Cardiac septum (tissue), 1 donor: ENCODE results near the gene HSD11B1L. TPM values are rescaled to one million over a fixed set of nuclear protein-coding genes. Genes with fewer than 3 reads are reported as not detected.

ENCODE experiments used
- DNase-seq: peaks from one replicate; pipeline ENCODE4 v3.0.0-alpha.2; 2020; ENCODE audit warnings: low spot score
- intact Hi-C: fragments of 100-400 bp; cut with DNase I; formaldehyde crosslinking; loops from one replicate; pipeline ENCODE4 v1.14.0; 2022
- total RNA-seq: library from RNA; stranded (reverse); fragmentation: NEBNext Ultra II Directional; extraction: Animal tissue kit (Norgen Biotek cat#: 25700); gene quantifications from one replicate; pipeline ENCODE4 v1.2.1, GENCODE V29; 2021
- donor health status: DM: no; HTN: no; CAD: no.

Gene HSD11B1L
- total RNA-seq, 1 donor from 2014 or later = 4.3 TPM

- no peak for DNase-seq
- intact Hi-C loops = no loop called here
Observed at GRCh38 chr19:5665781-5666513, 14.9 kb upstream of the HSD11B1L start.

DNA sequence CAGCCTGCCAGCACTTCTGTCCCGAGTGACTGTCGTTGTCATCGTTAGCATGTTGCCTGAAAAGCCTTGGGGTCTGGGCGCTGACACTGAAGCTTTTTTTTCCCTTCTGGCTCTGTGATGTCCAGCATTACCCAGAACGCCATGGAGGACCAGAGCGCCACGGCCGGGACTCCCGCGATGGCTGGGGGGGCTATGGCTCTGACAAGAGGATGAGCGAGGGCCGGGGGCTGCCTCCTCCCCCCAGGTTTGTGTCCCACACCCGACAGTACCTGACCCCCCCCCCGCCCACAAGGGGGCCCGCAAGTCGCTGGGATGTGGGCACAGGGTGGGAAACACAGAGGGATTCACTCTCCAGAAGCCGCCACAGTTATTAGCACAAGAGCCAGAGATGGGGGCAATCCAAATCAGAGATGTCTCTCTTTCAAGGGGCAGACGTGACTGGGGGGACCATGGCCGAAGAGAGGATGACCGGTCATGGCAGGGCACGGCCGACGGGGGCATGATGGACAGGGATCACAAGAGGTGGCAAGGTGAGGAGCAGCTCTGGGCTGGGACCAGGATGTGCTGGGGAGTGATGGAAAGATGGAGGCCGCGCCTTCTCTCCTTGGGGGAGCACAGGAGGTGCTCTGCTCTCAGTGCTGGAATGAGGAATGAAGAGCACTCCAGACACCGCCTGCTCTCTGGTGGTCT, 13.8 kb upstream of the HSD11B1L start:
- intact Hi-C loops = no loop called here
- DNase-seq = no peak

DNA sequence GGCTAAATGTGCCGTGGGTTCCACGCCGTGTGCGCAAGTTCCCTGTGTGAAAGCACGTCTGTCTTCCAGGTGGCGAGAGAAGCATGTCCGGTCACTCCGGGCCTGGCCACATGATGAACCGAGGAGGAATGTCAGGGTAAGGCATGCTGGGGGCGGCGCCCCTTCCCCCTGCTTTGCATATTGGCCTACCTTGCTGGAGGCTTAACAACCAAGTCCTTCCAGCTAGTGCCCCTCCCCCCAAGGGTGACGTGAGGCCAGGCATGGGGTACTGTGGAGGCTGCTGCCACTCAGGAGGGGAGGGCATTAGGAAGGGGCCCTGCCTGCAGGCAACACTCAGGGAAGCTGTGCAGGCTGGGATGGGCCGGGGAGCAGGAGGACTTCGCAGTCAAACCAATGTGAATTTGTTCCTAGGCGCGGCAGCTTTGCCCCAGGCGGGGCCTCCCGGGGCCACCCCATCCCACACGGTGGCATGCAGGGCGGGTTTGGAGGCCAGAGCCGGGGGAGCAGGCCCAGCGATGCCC, 13.0 kb upstream of the HSD11B1L start:
- no peak for DNase-seq
- intact Hi-C loops = no loop called here

- no peak for DNase-seq
- intact Hi-C loops = no loop called here
Observed at GRCh38 chr19:5669212-5669611, 11.6 kb upstream of the HSD11B1L start.

- intact Hi-C loops = no loop called here
Observed at GRCh38 chr19:5671600-5671999, 9.2 kb upstream of the HSD11B1L start.

DNA sequence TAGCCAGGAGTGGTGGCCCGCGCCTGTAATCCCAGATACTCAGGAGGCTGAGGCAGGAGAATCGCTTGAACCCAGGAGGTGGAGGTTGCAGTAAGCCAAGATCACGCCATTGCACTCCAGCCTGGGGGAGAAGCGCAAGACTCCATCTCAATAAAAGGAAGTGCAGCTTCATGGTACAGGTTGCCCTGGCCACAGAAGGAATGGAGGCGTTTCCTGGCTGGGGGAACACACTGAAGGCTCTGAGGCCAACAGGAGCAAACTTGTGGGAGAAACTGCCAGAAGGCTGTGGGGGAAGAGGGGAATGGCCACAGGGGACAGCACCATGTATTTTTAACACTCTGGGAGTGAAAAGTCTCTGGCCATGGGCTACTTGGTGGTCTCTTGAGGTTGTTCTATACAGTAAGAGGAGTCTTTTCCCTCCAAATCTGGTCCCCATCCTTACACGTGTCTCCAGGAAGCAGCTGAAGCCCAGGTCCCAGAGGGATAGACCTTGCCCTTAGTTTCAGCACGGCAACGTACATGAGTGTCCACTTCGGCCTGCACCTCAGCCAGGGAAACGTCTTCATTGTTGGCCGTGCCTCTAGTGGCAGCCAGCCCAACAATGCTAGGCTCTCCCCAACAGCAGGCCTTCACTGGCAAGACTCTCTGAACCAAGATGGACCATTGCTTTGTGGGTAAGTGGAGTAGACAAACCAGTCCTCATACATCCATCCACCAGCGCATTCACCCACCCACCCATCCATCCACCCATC, 7.9 kb upstream of the HSD11B1L start:
- DNase-seq = no peak
- intact Hi-C loops = no loop called here

More at GRCh38 chr19:5671600-5671999, 9.2 kb upstream of the HSD11B1L start:
- no peak for DNase-seq

DNA sequence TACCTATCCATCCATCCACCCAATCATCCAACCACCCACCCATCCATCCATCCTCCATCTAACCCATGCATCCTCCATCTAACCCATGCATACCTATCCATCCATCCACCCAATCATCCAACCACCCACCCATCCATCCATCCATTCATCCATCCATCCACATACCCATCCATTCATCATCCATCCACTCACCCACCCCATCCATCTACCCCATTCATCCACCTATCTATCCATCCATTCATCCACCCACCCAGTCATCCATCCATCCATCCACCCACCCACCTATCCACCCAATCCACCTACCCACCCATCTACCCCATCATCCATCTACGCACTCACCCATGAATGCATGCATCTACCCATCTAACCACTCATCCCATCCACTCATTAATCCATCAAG, 7.1 kb upstream of the HSD11B1L start:
- no peak for DNase-seq
- intact Hi-C loops = no loop called here

GRCh38 chr19:5674714-5675113, 6.1 kb upstream of the HSD11B1L start:
- no peak for DNase-seq

GRCh38 chr19:5676105-5676771, 4.6 kb upstream of the HSD11B1L start:
- no peak for DNase-seq
- intact Hi-C loops = no loop called here

More at GRCh38 chr19:5674714-5675113, 6.1 kb upstream of the HSD11B1L start:
- intact Hi-C loops = no loop called here

DNA sequence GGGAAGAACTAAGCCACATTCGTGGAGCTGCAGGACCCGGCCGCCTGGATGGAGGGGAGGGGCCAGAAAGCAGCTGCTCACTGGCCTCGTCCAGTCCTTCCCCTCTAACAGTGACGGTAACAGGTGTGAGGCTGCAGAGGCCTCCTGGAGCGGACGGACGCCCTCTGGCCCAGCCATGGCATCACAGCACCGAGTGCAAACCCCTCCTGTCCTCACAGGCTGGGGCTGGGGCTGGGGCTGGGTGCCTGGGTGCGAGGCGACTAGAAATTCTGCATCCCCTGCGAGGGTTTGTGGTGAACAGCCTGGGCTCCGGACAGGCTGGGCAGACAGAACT, 4.1 kb upstream of the HSD11B1L start:
- DNase-seq = no peak
- intact Hi-C loops = no loop called here

DNA sequence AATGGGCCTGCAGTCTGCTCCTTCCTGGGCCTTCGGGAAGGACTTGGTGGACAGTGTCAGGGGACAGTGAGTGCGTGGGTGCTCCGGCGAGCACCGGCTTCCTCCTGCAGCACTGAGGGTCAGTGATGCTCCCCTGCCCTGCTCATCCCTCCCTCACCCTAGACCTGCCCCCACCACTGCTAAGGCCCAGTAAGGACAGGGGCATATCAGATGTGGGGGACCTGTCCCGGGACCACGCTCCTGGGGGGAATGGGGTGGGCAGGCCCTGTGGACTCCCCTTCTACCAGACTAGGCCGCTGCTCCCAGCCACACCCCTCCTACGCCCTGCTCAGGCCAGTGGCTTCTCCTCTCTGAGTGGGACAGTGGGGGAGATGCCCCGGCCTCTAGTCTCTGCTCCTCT, 3.7 kb upstream of the HSD11B1L start:
- no peak for DNase-seq
- intact Hi-C loops = no loop called here

- intact Hi-C loops = no loop called here
- no peak for DNase-seq
Observed at GRCh38 chr19:5677580-5677979, 3.2 kb upstream of the HSD11B1L start.

DNA sequence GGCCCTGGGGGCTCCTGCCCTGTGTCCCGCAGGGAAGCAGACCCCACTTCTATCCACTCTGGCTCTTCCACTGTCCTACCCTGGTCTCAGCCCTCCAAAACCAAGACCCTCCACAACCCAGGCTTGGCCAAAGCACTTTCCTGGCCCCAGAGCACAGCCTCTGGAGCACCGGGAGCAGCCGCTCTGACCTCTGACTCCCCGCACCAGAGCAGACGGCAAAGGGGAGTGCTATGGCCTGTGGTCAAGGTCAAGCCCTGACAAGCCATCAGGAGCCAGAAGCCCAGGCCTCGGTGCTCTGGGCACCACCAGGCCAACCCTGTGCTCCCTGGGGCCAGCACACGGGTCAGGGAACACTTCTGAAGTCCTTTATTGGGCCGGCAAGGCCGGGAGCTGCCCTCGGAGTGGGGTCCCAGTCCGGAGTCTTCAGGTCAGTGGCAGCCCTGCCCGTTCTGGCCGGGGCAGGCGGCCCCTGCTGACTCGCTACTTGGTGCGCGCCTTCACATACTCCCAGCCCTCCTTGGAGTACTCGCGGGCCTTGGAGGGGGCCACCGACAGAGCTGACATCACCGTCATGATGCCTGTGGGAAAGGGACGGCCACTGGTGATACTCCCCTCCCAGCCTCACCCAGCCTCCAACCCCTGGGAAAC, 2.6 kb upstream of the HSD11B1L start:
- intact Hi-C loops = no loop called here
- DNase-seq = no peak

DNA sequence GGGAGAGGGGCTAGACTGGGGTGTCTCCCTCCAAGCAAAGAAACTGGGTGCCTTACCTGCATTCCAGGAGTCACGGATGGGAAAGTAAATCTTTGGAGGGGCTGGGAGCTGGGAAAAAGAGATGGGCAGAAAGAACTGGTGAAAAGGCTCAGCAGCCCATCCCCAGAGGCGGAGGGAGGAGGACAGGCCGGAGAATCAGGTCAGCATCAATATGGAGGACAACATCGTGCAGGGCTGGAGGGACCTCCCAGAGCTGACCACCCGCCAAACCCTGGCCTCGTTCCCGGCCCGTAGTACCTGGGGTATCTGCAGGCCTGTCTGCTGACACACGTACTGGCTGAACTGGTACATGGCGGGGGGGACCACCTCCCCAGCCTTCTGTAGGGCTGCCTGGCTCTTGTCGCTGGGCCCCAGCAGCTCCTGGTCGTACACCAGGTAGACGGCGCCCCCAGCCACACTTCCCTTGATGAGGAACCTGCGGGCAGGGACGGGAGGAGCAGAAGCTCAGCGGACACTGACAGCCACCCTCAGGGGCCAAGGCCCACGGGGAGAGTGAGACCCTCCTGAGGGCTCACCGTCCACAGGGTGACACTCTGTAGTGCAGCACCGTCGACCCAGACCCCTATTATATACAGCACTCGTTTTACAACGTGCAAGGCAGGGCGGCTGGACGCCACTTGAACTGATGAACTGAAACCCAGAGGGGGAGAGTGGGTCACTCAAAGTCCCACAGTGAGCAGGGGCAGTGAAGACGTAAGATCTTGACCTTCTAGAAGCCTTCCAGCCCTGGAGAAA, 1.3 kb upstream of the HSD11B1L start:
- no peak for DNase-seq
- intact Hi-C loops = loop anchor here (1.0 to 5.0 kb wide), 2 partner anchors 57 to 113 kb away; partner anchors contain the start of genes DUS3L and SAFB2

GRCh38 chr19:5680084-5680436, 767 bp upstream of the HSD11B1L start:
- intact Hi-C loops = loop anchor here (1.0 to 5.0 kb wide), 2 partner anchors 58 to 112 kb away; partner anchors contain the start of genes DUS3L and SAFB2
- DNase-seq = no peak

DNA sequence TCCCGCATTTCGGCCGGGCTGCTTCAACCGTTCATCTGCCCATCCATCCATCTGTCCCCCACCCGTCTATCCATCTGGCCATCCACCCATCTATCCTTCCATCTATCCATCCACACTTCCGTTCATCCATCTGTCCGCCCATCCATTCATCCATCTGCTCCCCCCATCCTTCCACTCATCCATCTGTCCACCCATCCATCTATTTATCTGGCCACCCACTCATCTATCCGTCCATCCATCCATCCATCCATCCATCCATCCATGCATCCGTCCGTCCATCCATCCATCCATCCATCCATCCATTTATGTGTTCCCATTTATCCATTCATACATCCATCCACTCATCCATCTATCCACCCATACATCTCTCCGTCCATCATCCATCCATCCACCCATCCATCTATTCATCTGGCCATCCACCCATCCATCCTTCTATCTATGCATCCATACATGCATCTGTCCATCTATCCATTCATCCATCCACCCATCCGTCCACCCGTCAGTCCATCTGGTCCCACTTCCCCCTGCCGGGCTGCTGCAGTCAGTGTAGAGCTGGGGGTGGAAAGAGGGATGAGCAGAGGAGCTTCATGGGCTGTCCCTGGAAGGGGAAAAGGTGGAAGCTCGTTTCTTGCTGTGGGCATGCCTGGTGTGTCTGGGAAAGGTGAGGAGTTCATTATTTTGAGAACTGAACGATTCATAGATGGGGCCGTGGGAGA, 722 bp downstream of the HSD11B1L start:
- no peak for DNase-seq
- intact Hi-C loops = loop anchor here (5.0 kb wide), 1 partner anchor 111 kb away; the partner anchor contains the start of gene DUS3L

GRCh38 chr19:5682107-5682482, 1.3 kb downstream of the HSD11B1L start:
- intact Hi-C loops = loop anchor here (5.0 kb wide), 1 partner anchor 110 kb away; the partner anchor contains the start of gene DUS3L
- peak; percentile 54 for DNase-seq
